ENCODE data around the gene INTS12.

DNA sequence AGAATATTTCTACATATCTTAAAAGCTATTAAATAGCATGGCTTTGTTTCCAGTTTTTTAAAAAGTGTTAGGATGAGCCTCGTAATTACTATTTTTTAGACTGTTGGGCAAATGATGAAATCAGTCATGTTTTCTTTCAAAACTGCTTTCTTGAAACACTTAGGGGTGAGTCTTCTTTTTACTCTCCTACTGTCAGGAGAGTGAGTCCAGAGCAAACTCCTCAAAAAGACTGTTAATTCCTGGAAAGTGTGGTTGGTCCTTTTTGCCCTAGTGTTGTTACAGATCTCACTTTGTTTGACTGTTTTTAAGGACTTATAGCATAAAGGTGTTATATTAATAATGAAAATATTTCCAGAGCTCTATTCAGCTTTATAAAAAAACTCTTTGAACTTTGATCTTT is 6.4 kb upstream of the INTS12 start:
- TF ChIP-seq CTCF (IDR thresholded peaks at IDR 0.05) (no peak), POLR2AphosphoS5 (IDR thresholded peaks at IDR 0.05) (no peak), POLR2A (IDR thresholded peaks at IDR 0.05) (no peak)
